Tibial nerve (tissue), 4 donors: ENCODE measurements around the gene TMCO2.

Source experiments
- CTCF ChIP-seq, 5 experiments: fragments of 200-600 bp in 3 of 5; fragments of 450-650 bp in 2 of 5; sonication (generic) in 3 of 5; IDR thresholded peaks; one replicate each; pipeline ENCODE4 v1.5.1; 2016 to 2019; ENCODE audit warnings: antibody characterized with exemption in 5 of 5, mild to moderate bottlenecking in 3 of 5, moderate library complexity in 2 of 5
- EP300 ChIP-seq, 2 donors: sonication (generic); formaldehyde crosslinking; IDR thresholded peaks; one replicate each; pipeline ENCODE4 v1.6.1; 2017; ENCODE audit warnings: antibody characterized with exemption in 2 of 2, mild to moderate bottlenecking in 1 of 2
- POLR2A ChIP-seq, 2 donors: fragments of 450-650 bp; IDR thresholded peaks; one replicate each; pipeline ENCODE4 v1.6.1; 2017; ENCODE audit warnings: antibody characterized with exemption in 2 of 2, mild to moderate bottlenecking in 2 of 2, moderate library complexity in 2 of 2

GRCh38 chr1:40257688-40258444 is 10.1 kb downstream of the TMCO2 start, which contains the start of gene ZMPSTE24:
- TF ChIP-seq CTCF (IDR thresholded peaks at IDR 0.05) (peak in 2 of 5 experiments; percentile 37 to 41), EP300 (IDR thresholded peaks at IDR 0.05) (peak in 1 of 2 donors; percentile 85), POLR2A (IDR thresholded peaks at IDR 0.05) (peak in 1 of 2 donors; percentile 69)
